HG03280 (cell line): ENCODE measurements around the gene TYK2.
A peak's percentile ranks its signal among the peaks of the same experiment; 100 is the strongest.
"Not testable (repeated sequence)": the region's sequence is repeated elsewhere in the genome, so short reads cannot be mapped to it uniquely, and the experiment has no call there.

ENCODE experiments used
- ATAC-seq: cut with Tn5 transposase; IDR thresholded peaks from one replicate; pipeline ENCODE4 v1.9.1; 2021; ENCODE audit warnings: mild to moderate bottlenecking, moderate library complexity; ENCODE audit not compliant: unreplicated experiment

The TYK2 gene

DNA sequence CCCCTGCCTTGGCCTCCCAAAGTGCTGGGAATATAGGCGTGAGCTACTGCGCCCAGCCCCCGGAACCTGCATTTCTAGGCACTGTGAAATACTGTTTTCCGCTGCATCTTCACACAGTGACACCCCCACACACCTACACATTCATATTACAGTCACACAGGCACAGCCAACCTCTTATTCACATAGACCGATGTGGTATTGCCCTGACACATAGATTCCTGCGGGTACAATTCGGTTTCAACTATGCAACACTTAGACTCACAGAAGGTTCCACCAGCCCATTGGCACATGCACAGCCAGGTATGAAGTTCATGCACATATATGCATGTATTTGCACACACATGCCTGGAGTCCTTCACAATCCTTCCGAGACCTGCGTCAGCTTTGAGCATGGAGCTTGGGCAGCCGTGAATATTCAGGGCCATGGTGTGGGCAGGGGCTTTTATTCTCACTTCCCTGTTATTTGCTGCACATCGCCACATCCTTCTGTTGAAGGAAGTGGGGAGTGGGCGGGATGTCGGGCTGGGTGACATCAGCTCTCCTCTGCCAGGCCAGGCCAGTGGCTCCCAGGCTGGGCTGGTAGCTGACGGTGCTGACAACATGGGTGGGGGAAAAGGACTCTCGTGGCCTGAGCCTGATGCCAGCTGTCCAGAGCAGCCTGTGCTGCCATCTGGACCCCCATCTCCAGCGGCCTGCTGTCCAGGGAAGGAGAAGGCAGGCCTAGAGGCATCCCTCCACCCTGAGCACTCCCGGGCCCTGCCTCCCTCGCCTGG, 28.3 kb upstream of the TYK2 start:
- ATAC-seq = no peak

DNA sequence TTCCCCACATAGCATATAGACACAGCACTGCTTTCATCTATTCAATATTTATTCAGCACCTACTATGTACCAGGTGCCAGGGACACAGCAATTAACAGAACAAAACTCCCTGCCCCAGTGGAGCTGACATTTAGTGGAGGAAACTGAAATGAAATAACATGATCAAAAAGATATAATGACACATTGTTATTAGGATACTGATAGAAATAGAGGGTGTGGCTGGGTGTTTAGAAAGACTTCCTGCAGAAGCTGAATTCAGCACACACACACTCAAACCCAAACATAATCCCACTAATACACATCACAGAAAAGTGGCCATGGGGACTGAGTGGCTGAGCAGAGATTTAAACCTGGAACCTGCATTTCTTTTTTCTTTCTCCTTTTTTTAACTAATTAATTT, 26.7 kb upstream of the TYK2 start:
- ATAC-seq = no peak

GRCh38 chr19:10406191-10406590, 25.8 kb upstream of the TYK2 start:
- no peak for ATAC-seq

DNA sequence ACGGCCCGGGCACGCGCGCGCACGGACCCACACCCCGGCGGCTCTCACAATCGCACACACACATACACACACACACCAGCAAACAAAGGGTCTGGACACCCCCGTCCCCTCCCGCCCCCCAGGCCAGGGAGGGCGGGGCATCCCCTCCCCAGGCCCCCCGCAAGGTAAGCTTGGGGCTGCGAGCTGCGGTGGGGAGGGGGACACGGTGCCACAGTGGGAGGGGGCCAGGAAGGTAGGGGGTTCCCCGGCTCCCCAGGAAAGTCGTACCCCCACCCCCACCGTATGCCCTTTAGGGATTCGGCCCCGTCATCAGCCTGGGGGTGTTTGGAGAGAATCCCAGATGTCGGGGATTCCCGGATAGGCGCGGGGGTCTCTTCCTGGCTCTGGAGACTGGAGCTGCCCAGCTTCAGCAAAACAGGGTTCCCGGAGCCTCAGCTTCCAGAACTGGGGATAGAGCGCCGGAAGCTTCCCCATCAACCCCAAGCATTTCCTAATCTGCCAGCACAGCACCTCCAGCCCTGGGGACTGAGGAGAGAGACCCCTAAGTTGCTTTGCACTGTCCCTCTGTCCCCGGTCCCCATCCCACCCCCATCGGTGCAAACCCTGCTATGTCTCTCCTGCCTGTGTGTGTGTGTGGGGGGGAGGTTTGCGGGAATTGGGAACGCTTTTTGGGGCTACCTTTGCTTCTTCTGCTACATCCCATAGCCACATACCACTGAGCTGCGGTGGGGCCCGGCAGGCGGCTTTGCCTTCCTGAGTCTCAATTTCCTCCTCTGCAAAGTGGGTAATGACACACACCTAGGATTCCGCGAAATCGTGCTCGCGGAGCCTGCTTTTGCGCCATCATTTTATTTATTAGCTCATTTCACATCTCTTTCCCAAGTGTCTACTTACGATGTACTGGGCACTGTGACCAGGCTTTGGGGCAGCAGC, 24.8 kb upstream of the TYK2 start:
- no peak for ATAC-seq

- ATAC-seq = peak; percentile 87
Observed at GRCh38 chr19:10403137-10404021, 23.0 kb upstream of the TYK2 start, which contains the start of gene CDC37. CDC37 (minus strand) TSS chr19:10403542; CDS start chr19:10403479, 63 bp downstream.

GRCh38 chr19:10402441-10403038, 22.2 kb upstream of the TYK2 start:
- ATAC-seq = no peak

GRCh38 chr19:10399878-10400277, 19.5 kb upstream of the TYK2 start:
- ATAC-seq = no peak

DNA sequence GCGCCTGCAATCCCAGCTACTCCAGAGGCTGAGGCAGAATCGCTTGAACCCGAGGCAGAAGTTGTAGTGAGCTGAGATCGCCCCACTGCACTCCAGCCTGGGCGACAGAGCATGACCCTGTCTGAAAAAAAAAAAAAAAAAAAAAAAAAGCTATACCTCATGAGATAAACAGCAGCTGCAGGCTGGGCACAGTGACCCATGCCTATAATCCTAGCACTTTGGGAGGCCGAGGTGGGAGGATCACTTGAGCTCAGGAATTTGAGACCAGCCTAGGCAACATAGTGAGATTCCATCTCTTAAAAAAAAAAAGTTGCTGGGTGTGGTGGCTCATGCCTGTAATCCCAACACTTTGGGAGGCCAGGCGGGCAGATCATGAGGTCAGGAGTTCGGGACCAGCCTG, 19.0 kb upstream of the TYK2 start:
- ATAC-seq = not testable (repeated sequence)

DNA sequence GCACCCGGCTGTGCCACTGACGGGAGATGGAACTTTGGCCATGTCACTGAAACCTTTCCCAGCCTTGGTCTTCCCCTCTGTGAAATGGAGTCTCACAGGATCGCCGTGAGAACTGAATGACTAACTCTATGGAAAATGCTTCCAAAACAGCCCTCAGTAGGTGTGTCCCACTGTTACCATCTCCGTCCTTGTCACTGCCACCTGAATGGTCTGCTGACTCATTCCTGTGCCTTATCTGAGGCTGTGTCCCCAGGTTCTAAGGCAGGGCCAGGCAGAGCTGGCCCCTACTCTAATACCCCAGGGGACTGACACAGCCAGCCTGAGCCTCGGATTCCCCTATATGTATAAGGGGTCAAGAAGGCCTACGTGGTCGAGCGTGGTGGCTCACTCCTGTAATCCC, 18.4 kb upstream of the TYK2 start:
- no peak for ATAC-seq

GRCh38 chr19:10395917-10396316, 15.5 kb upstream of the TYK2 start:
- no peak for ATAC-seq

DNA sequence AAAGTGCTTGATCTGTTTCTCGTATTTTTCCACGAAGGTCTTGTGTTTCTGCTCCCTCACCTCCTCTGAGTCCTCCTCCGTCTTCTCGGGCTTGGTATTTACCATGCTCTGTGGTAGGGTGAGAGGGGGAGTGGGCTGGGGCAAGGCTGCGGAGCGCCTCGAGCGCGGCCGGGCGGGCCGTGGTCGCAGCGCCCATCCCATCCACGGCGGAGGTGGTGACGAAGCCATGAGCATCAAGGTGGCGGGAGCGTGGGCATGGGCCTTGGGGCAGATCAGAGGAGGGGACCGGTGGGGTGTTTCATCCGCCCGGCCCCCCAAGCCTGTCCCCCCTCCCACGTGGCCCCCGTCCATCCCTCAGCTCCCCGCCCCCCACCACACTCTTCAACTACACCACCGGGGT, 15.1 kb upstream of the TYK2 start:
- ATAC-seq = no peak

DNA sequence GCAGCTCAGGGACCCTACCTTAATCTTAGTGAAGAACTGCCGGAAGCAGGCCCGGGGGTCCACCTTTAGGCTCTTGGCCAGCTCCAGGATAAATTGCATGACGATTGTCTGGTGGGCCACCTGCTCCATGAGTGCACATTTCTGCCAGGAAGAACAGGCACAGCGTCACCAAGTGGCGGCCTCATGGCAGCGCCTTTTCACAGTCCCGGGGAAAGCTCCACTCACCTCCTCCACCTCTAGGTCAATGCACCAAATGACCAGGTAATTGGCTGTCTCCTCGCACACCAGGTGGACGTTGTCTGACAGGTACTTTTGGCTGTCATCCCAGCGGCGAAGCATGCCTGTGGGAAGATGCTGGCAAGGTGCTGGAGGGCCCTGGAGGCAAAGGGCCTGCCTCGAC, 14.6 kb upstream of the TYK2 start:
- ATAC-seq = no peak

GRCh38 chr19:10393137-10393536, 12.8 kb upstream of the TYK2 start:
- no peak for ATAC-seq

DNA sequence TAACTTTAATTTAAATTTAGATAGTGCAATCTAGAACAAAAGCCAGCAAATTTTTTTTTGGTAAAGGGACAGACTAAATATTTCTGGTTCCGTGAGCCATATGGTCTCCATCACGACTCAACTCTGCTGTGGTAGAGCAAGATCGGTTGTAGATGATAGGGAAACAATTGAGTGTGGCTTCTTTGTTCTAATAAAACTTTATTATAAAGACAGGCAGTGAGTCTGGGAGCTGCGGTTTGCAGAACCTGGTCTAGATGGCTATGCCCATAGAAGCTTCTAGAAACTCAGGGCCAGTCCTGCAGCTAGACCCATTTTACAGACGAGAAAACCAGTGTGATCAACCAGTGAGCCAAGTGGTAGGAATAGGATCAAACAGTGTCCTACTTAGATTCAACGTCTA, 11.7 kb upstream of the TYK2 start:
- ATAC-seq = no peak

DNA sequence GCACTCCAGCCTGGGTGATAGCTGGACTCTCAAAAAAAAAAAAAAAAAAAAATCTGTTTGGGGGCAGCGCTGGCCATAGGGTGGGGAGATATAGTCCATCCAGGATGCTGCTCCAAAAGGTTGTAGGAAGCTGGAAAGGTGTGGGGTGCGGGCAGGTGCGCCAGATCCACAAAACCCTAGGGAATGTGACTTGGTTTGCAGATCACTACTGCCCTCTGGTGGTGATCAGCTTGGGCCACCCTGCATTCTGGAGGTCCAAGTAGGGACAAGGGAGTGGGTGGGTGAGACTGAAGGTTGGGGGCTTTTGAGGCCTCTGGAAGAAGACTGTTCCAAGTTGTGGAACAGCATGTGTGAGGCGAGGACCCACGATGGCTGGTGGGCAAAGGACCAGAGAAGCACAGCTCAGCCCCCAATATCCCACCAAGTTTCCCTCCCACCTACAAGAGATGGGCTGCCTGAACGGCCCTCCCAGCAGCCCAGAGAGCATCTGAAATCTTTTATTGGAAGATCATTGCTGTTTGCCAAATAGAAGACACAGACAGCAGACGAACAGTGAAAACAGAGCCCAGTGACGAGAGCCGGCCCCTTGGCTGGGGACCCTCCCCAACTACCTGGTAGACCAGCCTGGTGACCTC, 10.4 kb upstream of the TYK2 start:
- ATAC-seq = no peak

- no peak for ATAC-seq
Observed at GRCh38 chr19:10389863-10390262, 9.5 kb upstream of the TYK2 start.

- ATAC-seq = no peak
Observed at GRCh38 chr19:10388957-10389356, 8.6 kb upstream of the TYK2 start.

- no peak for ATAC-seq
Observed at GRCh38 chr19:10384580-10384979, 4.2 kb upstream of the TYK2 start.

- ATAC-seq = not testable (repeated sequence)
Observed at GRCh38 chr19:10383223-10383499, 2.8 kb upstream of the TYK2 start.

DNA sequence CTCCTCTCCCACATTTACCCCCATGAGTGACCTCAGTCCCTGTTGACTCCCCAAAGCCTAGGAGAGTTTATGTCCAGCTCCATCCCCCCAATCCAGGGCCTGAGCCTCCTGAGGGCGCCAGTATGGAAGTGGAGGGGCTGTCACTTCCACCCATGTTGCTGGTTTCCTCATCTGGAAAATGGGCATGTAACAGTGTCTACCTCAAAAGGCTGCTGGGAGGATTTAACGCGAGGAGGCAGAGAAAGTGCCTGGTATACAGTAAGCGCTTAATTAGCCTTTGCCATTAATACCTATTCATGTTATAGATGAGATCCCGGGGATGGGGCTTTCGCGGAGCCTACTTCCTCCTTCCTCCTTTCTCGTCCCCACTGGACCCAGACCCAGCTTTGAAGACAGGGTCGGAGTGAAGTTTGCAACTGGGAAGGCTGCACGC, 476 bp downstream of the TYK2 start:
- ATAC-seq = no peak
